Posterior cingulate gyrus (tissue), 11 donors: Measurements from ENCODE around the gene PLK5.
"Not testable (repeated sequence)": the region's sequence is repeated elsewhere in the genome, so short reads cannot be mapped to it uniquely, and the experiment has no call there.

Source experiments
- DNase-seq, 10 donors: peaks; one replicate each; pipeline versions ENCODE4 v3.0.0 to v3.0.0-alpha.2; 2020 to 2021; ENCODE audit warnings: mixed read lengths in 3 of 10
- intact Hi-C: fragments of 100-400 bp; cut with DNase I; formaldehyde crosslinking; loops from one replicate; pipeline ENCODE4 v1.15.1; 2023

Gene PLK5

GRCh38 chr19:1490311-1491113 is 33.4 kb upstream of the PLK5 start, which contains the start of gene PCSK4:
Gene PCSK4 (minus strand): TSS chr19:1490350. CDS start chr19:1490346, 4 bp downstream.
- peak; percentile 98 to 100 (median 99) for DNase-seq
- intact Hi-C loops: loop anchor here (1.0 kb wide), 1 partner anchor 11 kb away; the partner anchor contains the start of gene C19orf25

GRCh38 chr19:1491114-1491848 is 32.6 kb upstream of the PLK5 start, which contains the start of gene REEP6:
Gene REEP6 (plus strand): TSS chr19:1491181. CDS start chr19:1491270, 89 bp downstream.
- intact Hi-C loops: no loop called here
- DNase-seq: peak in 2 of 10 donors; percentile 9 to 88

GRCh38 chr19:1491849-1492170 is 32.1 kb upstream of the PLK5 start:
- intact Hi-C loops: no loop called here
- DNase-seq: peak in 2 of 10 donors; percentile 78 to 79

- intact Hi-C loops: no loop called here
- no peak for DNase-seq
Observed at GRCh38 chr19:1492474-1493006, 31.3 kb upstream of the PLK5 start.

GRCh38 chr19:1494115-1494815 is 29.6 kb upstream of the PLK5 start:
- intact Hi-C loops: no loop called here
- DNase-seq: no peak

- intact Hi-C loops: no loop called here
- DNase-seq: peak in 1 of 10 donors; percentile 76
Observed at GRCh38 chr19:1495051-1495798, 28.7 kb upstream of the PLK5 start.

- DNase-seq: peak in 1 of 10 donors; percentile 77
Observed at GRCh38 chr19:1495799-1496713, 27.8 kb upstream of the PLK5 start.

GRCh38 chr19:1496714-1497577 is 26.9 kb upstream of the PLK5 start:
- DNase-seq: peak in 1 of 10 donors; percentile 76
- intact Hi-C loops: no loop called here

More at GRCh38 chr19:1495799-1496713, 27.8 kb upstream of the PLK5 start:
- intact Hi-C loops: no loop called here

GRCh38 chr19:1497578-1498235 is 26.2 kb upstream of the PLK5 start:
- DNase-seq: no peak
- intact Hi-C loops: no loop called here

GRCh38 chr19:1499231-1499630 is 24.6 kb upstream of the PLK5 start:
- DNase-seq: peak in 1 of 10 donors; percentile 62
- intact Hi-C loops: not testable (repeated sequence)

- intact Hi-C loops: no loop called here
- no peak for DNase-seq
Observed at GRCh38 chr19:1501200-1501595, 22.7 kb upstream of the PLK5 start.

- no peak for DNase-seq
- intact Hi-C loops: no loop called here
Observed at GRCh38 chr19:1502433-1503088, 21.3 kb upstream of the PLK5 start.

GRCh38 chr19:1503089-1503924 is 20.6 kb upstream of the PLK5 start:
- DNase-seq: peak in 6 of 10 donors; percentile 46 to 90 (median 53)
- intact Hi-C loops: no loop called here

- intact Hi-C loops: no loop called here
- DNase-seq: no peak
Observed at GRCh38 chr19:1503925-1504773, 19.7 kb upstream of the PLK5 start.

- intact Hi-C loops: no loop called here
- no peak for DNase-seq
Observed at GRCh38 chr19:1505012-1505411, 18.9 kb upstream of the PLK5 start.
